GM19099 (cell line): ENCODE results near the gene C11orf58.

Experiments used
- POLR2A ChIP-seq: IDR thresholded peaks from 3 replicates; pipeline ENCODE4 v1.6.1; 2011; ENCODE audit warnings: low read depth; ENCODE audit not compliant: insufficient read length; ENCODE audit errors: extremely low read depth

The C11orf58 gene

GRCh38 chr11:16788141-16789062, 50.0 kb downstream of the C11orf58 start:
- TF ChIP-seq POLR2A, result no peak

GRCh38 chr11:16789063-16789420, 50.6 kb downstream of the C11orf58 start:
- no peak for TF ChIP-seq POLR2A

GRCh38 chr11:16789560-16790485, 51.4 kb downstream of the C11orf58 start:
- no peak for TF ChIP-seq POLR2A

- no peak for TF ChIP-seq POLR2A
Observed at GRCh38 chr11:16790486-16791190, 52.2 kb downstream of the C11orf58 start.

GRCh38 chr11:16791191-16791961, 52.9 kb downstream of the C11orf58 start:
- no peak for TF ChIP-seq POLR2A

GRCh38 chr11:16792426-16792825, 54.0 kb downstream of the C11orf58 start:
- no peak for TF ChIP-seq POLR2A

GRCh38 chr11:16793009-16793408, 54.6 kb downstream of the C11orf58 start:
- no peak for TF ChIP-seq POLR2A

GRCh38 chr11:16793511-16793910, 55.1 kb downstream of the C11orf58 start:
- TF ChIP-seq POLR2A, result no peak

GRCh38 chr11:16794047-16794818, 55.8 kb downstream of the C11orf58 start:
- no peak for TF ChIP-seq POLR2A

GRCh38 chr11:16795146-16795545, 56.7 kb downstream of the C11orf58 start:
- no peak for TF ChIP-seq POLR2A

- no peak for TF ChIP-seq POLR2A
Observed at GRCh38 chr11:16796311-16796710, 57.9 kb downstream of the C11orf58 start.

- no peak for TF ChIP-seq POLR2A
Observed at GRCh38 chr11:16797776-16798175, 59.3 kb downstream of the C11orf58 start.

- no peak for TF ChIP-seq POLR2A
Observed at GRCh38 chr11:16799221-16799620, 60.8 kb downstream of the C11orf58 start.

- TF ChIP-seq POLR2A, result no peak
Observed at GRCh38 chr11:16799890-16800289, 61.4 kb downstream of the C11orf58 start.

GRCh38 chr11:16800382-16800781, 61.9 kb downstream of the C11orf58 start:
- TF ChIP-seq POLR2A, result no peak
